Measurements from ENCODE around the gene CRYBB1. TPM values are rescaled to one million over a fixed set of nuclear protein-coding genes. Genes with fewer than 3 reads are reported as not detected.

The CRYBB1 gene
- total RNA-seq, 1 experiment from 2014 or later, result not detected

DNA sequence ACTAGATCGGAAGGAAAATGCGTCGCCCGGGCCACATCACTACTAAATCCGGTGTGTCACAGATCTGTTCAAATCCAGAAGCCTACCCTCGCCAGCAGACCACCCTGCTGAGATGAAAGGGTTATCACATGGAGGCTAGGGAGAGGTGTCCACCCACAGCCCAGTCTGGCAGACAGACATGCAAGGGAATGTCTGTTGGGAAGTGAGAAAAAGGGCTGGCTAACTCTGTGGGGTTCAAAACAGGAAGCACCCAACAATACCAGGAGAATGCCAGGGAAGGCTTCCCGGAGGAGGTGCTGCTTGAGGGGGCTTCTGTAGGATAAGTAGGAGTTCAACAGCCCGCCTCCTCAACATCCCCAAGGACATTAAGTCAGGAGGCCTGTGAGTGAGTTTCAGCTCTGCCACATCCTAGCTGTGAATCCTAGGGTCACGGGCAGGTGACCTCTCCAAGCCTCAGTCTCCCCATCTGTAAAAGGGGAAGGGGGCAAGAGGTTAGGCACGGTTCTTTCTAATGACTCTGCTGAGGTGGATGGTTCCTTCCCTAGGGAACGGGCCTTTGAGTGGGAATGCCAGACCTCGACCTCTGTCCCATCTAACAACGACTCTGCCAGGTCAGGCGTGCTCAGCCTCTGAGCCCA is 29.0 kb downstream of the CRYBB1 start:
- intact Hi-C loops (cut with micrococcal nuclease; ENCODE audit: unreplicated experiment), result no loop called here
- Histone ChIP-seq H3K27me3 (ENCODE audit: control insufficient read depth, insufficient read depth, low read length) (no peaks in the 10 kb centered on the region), H3K4me1 (ENCODE audit: control insufficient read depth, insufficient read depth, low read length) (no peaks in the 10 kb centered on the region; the same call in 1 of the 2 replicates), H3K4me3 (ENCODE audit: low read depth in 2 of 2, low read length in 2 of 2) (peak overlapping the region; percentile 64 to 70), H3K27ac (ENCODE audit: low read length) (peak overlapping the region; percentile 44; the same call in 1 of the 2 replicates), H3K9me3 (ENCODE audit: control insufficient read depth, insufficient read depth, low read depth, low read length) (no peaks in the 10 kb centered on the region), H3K36me3 (ENCODE audit: control insufficient read depth, insufficient read depth, low read length) (no peaks in the 10 kb centered on the region; the same call in 1 of the 2 replicates)
- TF ChIP-seq TCF7L2 (IDR thresholded peaks at IDR 0.05; ENCODE audit: low read depth, low read length) (no peak), REST (IDR thresholded peaks at IDR 0.05; ENCODE audit: insufficient read depth in 1 of 2, low read depth in 2 of 2, low read length in 1 of 2) (no peak), SIN3A (IDR thresholded peaks at IDR 0.05; ENCODE audit: borderline replicate concordance, insufficient read depth, low read depth, low read length) (no peak), POLR2AphosphoS5 (IDR thresholded peaks at IDR 0.05; ENCODE audit: low read depth, low read length) (no peak)
- TF ChIP-seq, protein P1, sequence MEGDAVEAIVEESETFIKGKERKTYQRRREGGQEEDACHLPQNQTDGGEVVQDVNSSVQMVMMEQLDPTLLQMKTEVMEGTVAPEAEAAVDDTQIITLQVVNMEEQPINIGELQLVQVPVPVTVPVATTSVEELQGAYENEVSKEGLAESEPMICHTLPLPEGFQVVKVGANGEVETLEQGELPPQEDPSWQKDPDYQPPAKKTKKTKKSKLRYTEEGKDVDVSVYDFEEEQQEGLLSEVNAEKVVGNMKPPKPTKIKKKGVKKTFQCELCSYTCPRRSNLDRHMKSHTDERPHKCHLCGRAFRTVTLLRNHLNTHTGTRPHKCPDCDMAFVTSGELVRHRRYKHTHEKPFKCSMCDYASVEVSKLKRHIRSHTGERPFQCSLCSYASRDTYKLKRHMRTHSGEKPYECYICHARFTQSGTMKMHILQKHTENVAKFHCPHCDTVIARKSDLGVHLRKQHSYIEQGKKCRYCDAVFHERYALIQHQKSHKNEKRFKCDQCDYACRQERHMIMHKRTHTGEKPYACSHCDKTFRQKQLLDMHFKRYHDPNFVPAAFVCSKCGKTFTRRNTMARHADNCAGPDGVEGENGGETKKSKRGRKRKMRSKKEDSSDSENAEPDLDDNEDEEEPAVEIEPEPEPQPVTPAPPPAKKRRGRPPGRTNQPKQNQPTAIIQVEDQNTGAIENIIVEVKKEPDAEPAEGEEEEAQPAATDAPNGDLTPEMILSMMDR (IDR thresholded peaks at IDR 0.05), result no peak
- in situ Hi-C loops (cut with HindIII; ENCODE audit: low pct_unique_long_range_greater_than_20kb, low sequenced_read_pairs), result no loop called here
- CTCF ChIA-PET, result no interaction called here
- DNase-seq (ENCODE audit: low read depth, low spot score), result no peak
- POLR2A ChIA-PET, result no interaction called here
- no TSS peak for BruUV-seq (replicated peaks)
- no peak for ATAC-seq

DNA sequence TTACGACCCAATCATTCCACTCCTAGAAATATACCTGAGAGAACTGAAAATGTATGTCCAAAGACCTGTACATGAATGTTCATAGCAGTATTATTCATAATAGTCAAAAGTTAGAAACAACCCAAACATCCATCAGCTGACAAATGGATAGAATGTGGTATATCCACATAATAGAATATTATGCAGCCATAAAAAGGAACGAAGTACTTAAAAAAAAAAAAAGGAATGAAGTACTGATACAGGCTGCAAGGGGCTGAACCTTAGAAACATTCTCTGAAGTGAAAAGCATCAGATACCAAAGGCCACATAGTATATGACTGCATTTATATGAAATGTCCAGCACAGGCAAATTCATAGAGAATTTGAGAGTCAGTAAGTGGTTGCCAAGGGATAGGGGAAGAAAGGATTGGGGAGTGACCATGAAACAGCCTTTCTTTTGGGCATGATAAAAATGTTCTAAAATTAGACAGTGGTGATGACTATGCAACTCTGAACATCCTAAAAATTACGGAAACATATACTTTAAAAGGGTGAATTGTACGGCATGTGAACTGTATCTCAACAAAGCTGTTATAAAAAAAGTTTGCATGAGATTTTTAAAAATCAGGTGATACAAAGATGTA is 29.7 kb downstream of the CRYBB1 start:
- POLR2A ChIA-PET, result no interaction called here
- no peak overlapping the region for H3K4me3 ChIP-seq (ENCODE audit: low read depth in 2 of 2, low read length in 2 of 2)

More for the DNA sequence above, 29.7 kb downstream of the CRYBB1 start:
- TSS peak; percentile 76 for BruUV-seq (replicated peaks)
- DNase-seq (ENCODE audit: low read depth, low spot score) (no peak), ATAC-seq (no peak)
- Histone ChIP-seq H3K36me3 (ENCODE audit: control insufficient read depth, insufficient read depth, low read length) (no peaks in the 10 kb centered on the region; the same call in 1 of the 2 replicates), H3K27me3 (ENCODE audit: control insufficient read depth, insufficient read depth, low read length) (no peaks in the 10 kb centered on the region), H3K4me1 (ENCODE audit: control insufficient read depth, insufficient read depth, low read length) (no peaks in the 10 kb centered on the region; the same call in 1 of the 2 replicates), H3K27ac (ENCODE audit: low read length) (no peak overlapping the region), H3K9me3 (ENCODE audit: control insufficient read depth, insufficient read depth, low read depth, low read length) (no peaks in the 10 kb centered on the region)
- CTCF ChIA-PET, result no interaction called here
- intact Hi-C loops (cut with micrococcal nuclease; ENCODE audit: unreplicated experiment) (no loop called here), in situ Hi-C loops (cut with HindIII; ENCODE audit: low pct_unique_long_range_greater_than_20kb, low sequenced_read_pairs) (no loop called here)
- TF ChIP-seq TCF7L2 (IDR thresholded peaks at IDR 0.05; ENCODE audit: low read depth, low read length) (no peak), SIN3A (IDR thresholded peaks at IDR 0.05; ENCODE audit: borderline replicate concordance, insufficient read depth, low read depth, low read length) (no peak), POLR2AphosphoS5 (IDR thresholded peaks at IDR 0.05; ENCODE audit: low read depth, low read length) (no peak)

Measured in Panc1 (cell line).